SU-DHL-6 (cell line): Measurements from ENCODE around the gene ALDH3A1.

Experiments used
- CTCF ChIP-seq: fragments of 200-600 bp; sonication (generic); IDR thresholded peaks from one replicate; pipeline ENCODE4 v1.5.1; 2017; ENCODE audit warnings: antibody characterized with exemption, mild to moderate bottlenecking, low read length, moderate library complexity; ENCODE audit not compliant: insufficient read depth, poor library complexity, severe bottlenecking
- EZH2phosphoT487 ChIP-seq: fragments of 200-600 bp; sonication (generic), shearing (Covaris generic); conservative IDR thresholded peaks from 2 replicates; pipeline ENCODE4 v1.6.1; 2018; ENCODE audit warnings: mild to moderate bottlenecking, antibody characterized with exemption, low read length, moderate library complexity, mixed read lengths

- TF ChIP-seq EZH2phosphoT487 (no peak), CTCF (no peak)
Observed at GRCh38 chr17:19742495-19742894, 5.6 kb downstream of the ALDH3A1 start.
